ENCODE data around the gene CETN3. TPM values are rescaled to one million over a fixed set of nuclear protein-coding genes. Genes with fewer than 3 reads are reported as not detected.

CETN3 gene
- total RNA-seq, 1 experiment from 2014 or later, result 42.2 TPM

GRCh38 chr5:90390928-90391327, 18.6 kb downstream of the CETN3 start:
- POLR2A ChIA-PET, result interaction anchor here (0.6 to 0.7 kb wide), 2 partner anchors 15 to 19 kb away, joined by 3 to 17 read pairs; partner anchors contain the start of gene CETN3
- H3K27me3 Mint-ChIP-seq (ENCODE audit: low read depth), result no peaks in the 10 kb centered on the region
- no peak for DNase-seq (ENCODE audit: low spot score)
- no peak for TF ChIP-seq PRRX2 (CRISPR knock-in tag; IDR thresholded peaks at IDR 0.05)
- TF ChIP-seq ZBTB21 (CRISPR knock-in tag; IDR thresholded peaks at IDR 0.05; ENCODE audit: borderline replicate concordance), result no peak
- no peak for TF ChIP-seq NR3C1 (CRISPR knock-in tag; conservative IDR thresholded peaks at IDR 0.05; ENCODE audit: low read depth)
- TF ChIP-seq, protein P1, sequence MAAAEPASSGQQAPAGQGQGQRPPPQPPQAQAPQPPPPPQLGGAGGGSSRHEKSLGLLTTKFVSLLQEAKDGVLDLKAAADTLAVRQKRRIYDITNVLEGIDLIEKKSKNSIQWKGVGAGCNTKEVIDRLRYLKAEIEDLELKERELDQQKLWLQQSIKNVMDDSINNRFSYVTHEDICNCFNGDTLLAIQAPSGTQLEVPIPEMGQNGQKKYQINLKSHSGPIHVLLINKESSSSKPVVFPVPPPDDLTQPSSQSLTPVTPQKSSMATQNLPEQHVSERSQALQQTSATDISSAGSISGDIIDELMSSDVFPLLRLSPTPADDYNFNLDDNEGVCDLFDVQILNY (CRISPR knock-in tag; IDR thresholded peaks at IDR 0.05), result no peak
- TF ChIP-seq, protein P2, sequence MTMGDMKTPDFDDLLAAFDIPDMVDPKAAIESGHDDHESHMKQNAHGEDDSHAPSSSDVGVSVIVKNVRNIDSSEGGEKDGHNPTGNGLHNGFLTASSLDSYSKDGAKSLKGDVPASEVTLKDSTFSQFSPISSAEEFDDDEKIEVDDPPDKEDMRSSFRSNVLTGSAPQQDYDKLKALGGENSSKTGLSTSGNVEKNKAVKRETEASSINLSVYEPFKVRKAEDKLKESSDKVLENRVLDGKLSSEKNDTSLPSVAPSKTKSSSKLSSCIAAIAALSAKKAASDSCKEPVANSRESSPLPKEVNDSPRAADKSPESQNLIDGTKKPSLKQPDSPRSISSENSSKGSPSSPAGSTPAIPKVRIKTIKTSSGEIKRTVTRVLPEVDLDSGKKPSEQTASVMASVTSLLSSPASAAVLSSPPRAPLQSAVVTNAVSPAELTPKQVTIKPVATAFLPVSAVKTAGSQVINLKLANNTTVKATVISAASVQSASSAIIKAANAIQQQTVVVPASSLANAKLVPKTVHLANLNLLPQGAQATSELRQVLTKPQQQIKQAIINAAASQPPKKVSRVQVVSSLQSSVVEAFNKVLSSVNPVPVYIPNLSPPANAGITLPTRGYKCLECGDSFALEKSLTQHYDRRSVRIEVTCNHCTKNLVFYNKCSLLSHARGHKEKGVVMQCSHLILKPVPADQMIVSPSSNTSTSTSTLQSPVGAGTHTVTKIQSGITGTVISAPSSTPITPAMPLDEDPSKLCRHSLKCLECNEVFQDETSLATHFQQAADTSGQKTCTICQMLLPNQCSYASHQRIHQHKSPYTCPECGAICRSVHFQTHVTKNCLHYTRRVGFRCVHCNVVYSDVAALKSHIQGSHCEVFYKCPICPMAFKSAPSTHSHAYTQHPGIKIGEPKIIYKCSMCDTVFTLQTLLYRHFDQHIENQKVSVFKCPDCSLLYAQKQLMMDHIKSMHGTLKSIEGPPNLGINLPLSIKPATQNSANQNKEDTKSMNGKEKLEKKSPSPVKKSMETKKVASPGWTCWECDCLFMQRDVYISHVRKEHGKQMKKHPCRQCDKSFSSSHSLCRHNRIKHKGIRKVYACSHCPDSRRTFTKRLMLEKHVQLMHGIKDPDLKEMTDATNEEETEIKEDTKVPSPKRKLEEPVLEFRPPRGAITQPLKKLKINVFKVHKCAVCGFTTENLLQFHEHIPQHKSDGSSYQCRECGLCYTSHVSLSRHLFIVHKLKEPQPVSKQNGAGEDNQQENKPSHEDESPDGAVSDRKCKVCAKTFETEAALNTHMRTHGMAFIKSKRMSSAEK (CRISPR knock-in tag; IDR thresholded peaks at IDR 0.05; ENCODE audit: borderline replicate concordance), result no peak
- TF ChIP-seq TP53 (CRISPR knock-in tag; IDR thresholded peaks at IDR 0.05), result no peak
- TF ChIP-seq ZNF416 (CRISPR knock-in tag; IDR thresholded peaks at IDR 0.05), result no peak
- TF ChIP-seq, protein P3, sequence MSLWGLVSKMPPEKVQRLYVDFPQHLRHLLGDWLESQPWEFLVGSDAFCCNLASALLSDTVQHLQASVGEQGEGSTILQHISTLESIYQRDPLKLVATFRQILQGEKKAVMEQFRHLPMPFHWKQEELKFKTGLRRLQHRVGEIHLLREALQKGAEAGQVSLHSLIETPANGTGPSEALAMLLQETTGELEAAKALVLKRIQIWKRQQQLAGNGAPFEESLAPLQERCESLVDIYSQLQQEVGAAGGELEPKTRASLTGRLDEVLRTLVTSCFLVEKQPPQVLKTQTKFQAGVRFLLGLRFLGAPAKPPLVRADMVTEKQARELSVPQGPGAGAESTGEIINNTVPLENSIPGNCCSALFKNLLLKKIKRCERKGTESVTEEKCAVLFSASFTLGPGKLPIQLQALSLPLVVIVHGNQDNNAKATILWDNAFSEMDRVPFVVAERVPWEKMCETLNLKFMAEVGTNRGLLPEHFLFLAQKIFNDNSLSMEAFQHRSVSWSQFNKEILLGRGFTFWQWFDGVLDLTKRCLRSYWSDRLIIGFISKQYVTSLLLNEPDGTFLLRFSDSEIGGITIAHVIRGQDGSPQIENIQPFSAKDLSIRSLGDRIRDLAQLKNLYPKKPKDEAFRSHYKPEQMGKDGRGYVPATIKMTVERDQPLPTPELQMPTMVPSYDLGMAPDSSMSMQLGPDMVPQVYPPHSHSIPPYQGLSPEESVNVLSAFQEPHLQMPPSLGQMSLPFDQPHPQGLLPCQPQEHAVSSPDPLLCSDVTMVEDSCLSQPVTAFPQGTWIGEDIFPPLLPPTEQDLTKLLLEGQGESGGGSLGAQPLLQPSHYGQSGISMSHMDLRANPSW (CRISPR knock-in tag; conservative IDR thresholded peaks at IDR 0.05; ENCODE audit: low read depth), result no peak
- TF ChIP-seq ZBTB43 (CRISPR knock-in tag; IDR thresholded peaks at IDR 0.05), result no peak
- TF ChIP-seq, protein P4, sequence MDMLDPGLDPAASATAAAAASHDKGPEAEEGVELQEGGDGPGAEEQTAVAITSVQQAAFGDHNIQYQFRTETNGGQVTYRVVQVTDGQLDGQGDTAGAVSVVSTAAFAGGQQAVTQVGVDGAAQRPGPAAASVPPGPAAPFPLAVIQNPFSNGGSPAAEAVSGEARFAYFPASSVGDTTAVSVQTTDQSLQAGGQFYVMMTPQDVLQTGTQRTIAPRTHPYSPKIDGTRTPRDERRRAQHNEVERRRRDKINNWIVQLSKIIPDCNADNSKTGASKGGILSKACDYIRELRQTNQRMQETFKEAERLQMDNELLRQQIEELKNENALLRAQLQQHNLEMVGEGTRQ (CRISPR knock-in tag; IDR thresholded peaks at IDR 0.05), result no peak
- no peak for TF ChIP-seq RORB (CRISPR knock-in tag; IDR thresholded peaks at IDR 0.05)
- no peak overlapping the region for H3K4me3 Mint-ChIP-seq
- CTCF ChIA-PET, result interaction anchor here (0.8 to 1.7 kb wide), 3 partner anchors 18 to 393 kb away, joined by 3 to 5 read pairs (median 3); no protein-coding TSS in a partner anchor
- peak overlapping the region; percentile 46 for H3K27ac Mint-ChIP-seq
- peaks cover 23% of the 10 kb centered on the region for H3K4me1 Mint-ChIP-seq
- no peaks in the 10 kb centered on the region for H3K9me3 Mint-ChIP-seq
- peak; percentile 78 for ATAC-seq
- H3K36me3 Mint-ChIP-seq, result peaks cover 14% of the 10 kb centered on the region

- DNase-seq (ENCODE audit: low spot score) (no peak), ATAC-seq (no peak)
- no peaks in the 10 kb centered on the region for H3K27me3 Mint-ChIP-seq (ENCODE audit: low read depth)
- POLR2A ChIA-PET, result interaction anchor here (0.6 to 0.7 kb wide), 2 partner anchors 19 to 1448 kb away, joined by 3 to 5 read pairs; partner anchors contain the start of gene CETN3
- CTCF ChIA-PET, result interaction anchor here (1.7 kb wide), 1 partner anchor 393 kb away, joined by 5 read pairs; no protein-coding TSS in a partner anchor
- no peaks in the 10 kb centered on the region for H3K9me3 Mint-ChIP-seq
- no peak overlapping the region for H3K27ac Mint-ChIP-seq
- peaks cover 23% of the 10 kb centered on the region for H3K4me1 Mint-ChIP-seq
- no peak overlapping the region for H3K4me3 Mint-ChIP-seq
- H3K36me3 Mint-ChIP-seq, result peaks cover 14% of the 10 kb centered on the region
- TF ChIP-seq GRHL2 (CRISPR knock-in tag; IDR thresholded peaks at IDR 0.05; ENCODE audit: insufficient replicate concordance, severe bottlenecking) (no peak), TEAD1 (CRISPR knock-in tag; IDR thresholded peaks at IDR 0.05) (no peak), NFE2L1 (CRISPR knock-in tag; IDR thresholded peaks at IDR 0.05) (no peak), TCF7 (CRISPR knock-in tag; IDR thresholded peaks at IDR 0.05; ENCODE audit: low read depth) (no peak), IRF2 (CRISPR knock-in tag; IDR thresholded peaks at IDR 0.05; ENCODE audit: borderline replicate concordance, low read depth) (no peak)
- TF ChIP-seq, protein P5, sequence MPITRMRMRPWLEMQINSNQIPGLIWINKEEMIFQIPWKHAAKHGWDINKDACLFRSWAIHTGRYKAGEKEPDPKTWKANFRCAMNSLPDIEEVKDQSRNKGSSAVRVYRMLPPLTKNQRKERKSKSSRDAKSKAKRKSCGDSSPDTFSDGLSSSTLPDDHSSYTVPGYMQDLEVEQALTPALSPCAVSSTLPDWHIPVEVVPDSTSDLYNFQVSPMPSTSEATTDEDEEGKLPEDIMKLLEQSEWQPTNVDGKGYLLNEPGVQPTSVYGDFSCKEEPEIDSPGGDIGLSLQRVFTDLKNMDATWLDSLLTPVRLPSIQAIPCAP (CRISPR knock-in tag; IDR thresholded peaks at IDR 0.05), result no peak
- TF ChIP-seq, protein P6, sequence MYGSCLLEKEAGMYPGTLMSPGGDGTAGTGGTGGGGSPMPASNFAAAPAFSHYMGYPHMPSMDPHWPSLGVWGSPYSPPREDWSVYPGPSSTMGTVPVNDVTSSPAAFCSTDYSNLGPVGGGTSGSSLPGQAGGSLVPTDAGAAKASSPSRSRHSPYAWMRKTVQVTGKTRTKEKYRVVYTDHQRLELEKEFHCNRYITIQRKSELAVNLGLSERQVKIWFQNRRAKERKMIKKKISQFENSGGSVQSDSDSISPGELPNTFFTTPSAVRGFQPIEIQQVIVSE (CRISPR knock-in tag; IDR thresholded peaks at IDR 0.05; ENCODE audit: borderline replicate concordance), result no peak
- TF ChIP-seq, protein P7, sequence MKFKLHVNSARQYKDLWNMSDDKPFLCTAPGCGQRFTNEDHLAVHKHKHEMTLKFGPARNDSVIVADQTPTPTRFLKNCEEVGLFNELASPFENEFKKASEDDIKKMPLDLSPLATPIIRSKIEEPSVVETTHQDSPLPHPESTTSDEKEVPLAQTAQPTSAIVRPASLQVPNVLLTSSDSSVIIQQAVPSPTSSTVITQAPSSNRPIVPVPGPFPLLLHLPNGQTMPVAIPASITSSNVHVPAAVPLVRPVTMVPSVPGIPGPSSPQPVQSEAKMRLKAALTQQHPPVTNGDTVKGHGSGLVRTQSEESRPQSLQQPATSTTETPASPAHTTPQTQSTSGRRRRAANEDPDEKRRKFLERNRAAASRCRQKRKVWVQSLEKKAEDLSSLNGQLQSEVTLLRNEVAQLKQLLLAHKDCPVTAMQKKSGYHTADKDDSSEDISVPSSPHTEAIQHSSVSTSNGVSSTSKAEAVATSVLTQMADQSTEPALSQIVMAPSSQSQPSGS (CRISPR knock-in tag; IDR thresholded peaks at IDR 0.05; ENCODE audit: borderline replicate concordance, low read depth), result no peak
Measured at GRCh38 chr5:90390326-90390725, 19.2 kb downstream of the CETN3 start.

Data from WTC11 (cell line).